T-helper 22 cell (primary cell): ENCODE results near the gene EFTUD2.
"Not testable (repeated sequence)": the region's sequence is repeated elsewhere in the genome, so short reads cannot be mapped to it uniquely, and the experiment has no call there.

Experiments
- DNase-seq: peaks from one replicate; pipeline ENCODE4 v3.0.0-alpha.2; 2020; ENCODE audit warnings: low read depth

EFTUD2 gene

DNA sequence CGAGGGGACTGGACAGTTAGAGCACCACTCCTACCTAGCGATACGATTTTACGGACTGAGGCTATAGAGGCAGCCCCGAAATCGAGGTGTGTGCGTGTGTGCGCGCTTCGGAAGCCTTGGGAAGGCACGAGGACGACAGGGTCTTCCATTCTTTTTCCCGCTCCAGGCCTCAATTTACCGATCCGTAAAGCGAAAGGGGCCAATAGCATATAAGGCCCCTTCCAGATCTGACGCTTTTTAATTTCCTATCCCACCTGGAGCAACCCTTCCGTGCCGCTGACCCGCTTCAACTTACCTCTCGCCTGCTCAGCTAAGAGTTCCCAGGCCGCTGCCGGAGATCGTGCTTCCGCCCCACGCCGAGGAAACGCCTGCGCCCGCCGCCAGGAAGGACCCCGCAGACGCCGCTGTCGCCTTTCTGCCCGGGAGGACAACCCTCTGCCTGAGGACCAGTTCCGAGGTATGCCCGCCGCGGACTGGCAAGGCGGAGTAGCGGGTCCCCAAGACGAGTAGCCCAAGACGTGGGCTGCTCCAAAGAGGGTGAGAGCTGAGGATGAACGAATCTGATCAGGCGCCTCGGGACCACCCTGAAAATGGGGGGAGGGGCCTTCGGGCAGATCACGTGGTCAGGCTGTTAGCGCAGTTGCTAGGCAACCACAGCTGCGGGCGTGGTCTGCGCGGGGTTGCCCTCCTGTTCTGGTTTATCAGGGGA is at the start of gene EFTUD2:
Gene EFTUD2, minus strand, starts transcription at position 372 of the 709 bp plus-strand sequence. CDS start 4,924 bp downstream, outside the sequence.
- DNase-seq: peak; percentile 85

- no peak for DNase-seq
These were observed 49.1 kb upstream of the EFTUD2 start for GRCh38 chr17:44948315-44948795.

DNA sequence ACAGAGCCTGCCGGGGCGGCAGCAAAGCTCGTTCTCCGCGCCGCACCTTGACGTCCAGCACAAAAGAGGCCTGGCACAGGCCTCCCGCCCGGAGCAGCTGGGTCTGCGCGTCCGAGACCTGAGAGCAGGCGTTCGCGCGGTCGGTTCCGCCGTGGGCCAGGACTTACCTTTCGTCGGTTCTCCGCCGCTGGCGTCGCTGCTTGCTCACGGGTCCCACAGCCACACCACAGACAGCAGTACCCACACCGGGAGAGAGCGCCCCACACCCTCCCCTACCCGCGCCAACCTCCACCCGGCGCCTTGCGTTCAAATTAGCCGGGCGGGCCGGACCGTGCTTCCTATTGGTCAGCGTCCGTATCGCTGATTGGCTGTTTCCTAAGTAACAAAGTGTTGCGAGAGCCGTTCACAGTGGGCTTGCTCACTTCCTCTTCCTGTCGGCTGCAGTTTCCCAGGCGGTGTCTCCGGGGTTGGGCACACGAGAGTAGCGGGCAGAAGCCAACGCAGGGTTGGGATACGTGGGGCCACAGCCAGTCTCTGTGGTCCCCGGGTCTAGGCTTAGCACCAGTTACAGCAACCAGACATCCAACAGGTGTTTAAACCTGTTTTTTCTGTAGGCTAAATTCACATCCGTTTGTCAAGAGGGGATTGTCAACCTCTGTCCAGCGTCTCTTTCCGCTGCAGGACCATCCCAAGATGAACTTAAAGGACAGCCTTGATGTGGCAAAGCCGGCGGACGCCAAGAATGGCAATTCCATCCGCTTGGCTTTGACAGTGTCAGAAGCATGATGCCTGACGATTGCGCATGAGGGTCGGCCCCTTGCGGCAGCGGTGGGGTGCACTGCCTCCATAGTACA is 48.4 kb upstream of the EFTUD2 start, which contains the start of gene KIF18B:
Gene KIF18B, minus strand, starts transcription at position 313 of the 854 bp plus-strand sequence. CDS start 11,429 bp downstream, outside the sequence.
- DNase-seq: peak; percentile 80

- not testable (repeated sequence) for DNase-seq
These were observed 46.4 kb upstream of the EFTUD2 start for GRCh38 chr17:44945652-44946051.

DNA sequence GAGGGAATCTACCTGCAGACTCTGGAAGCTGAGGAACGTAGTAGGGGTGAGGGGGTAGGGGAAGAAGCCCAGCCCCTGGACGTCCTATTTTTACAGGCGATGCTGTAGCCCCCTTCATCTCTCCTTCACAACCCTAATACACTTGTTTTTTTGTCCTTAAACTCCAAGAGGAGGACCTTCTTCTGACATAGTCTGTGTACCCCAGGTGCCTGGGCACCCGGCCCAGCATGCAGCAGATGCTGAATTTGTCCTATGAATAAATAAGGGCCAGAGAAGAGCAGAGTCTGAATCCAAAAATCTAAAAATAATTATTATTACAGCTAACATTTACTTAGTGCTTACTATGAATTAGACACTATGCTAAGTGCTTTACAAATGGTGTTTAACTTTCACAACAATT is 43.2 kb upstream of the EFTUD2 start:
- no peak for DNase-seq

- no peak for DNase-seq
These were observed 42.6 kb upstream of the EFTUD2 start for GRCh38 chr17:44941712-44942331.

DNA sequence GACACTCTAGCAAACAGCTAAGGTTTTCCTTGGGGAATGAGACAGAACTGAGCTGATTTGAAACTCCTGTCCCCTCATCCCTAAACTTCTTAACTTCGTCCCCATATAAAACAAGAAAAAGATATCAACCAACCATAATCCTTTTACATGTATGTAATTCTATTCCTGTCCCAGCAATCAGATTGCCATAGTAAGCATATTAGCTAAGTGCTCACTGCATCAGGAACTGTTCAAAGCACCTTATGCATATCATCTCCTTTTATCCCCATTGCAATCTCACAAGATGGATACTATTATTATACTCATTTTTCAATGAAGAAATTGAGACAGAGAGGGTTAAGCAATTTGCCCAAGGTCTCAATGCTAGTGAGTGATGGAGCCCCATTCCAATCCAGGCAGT is 41.5 kb upstream of the EFTUD2 start:
- DNase-seq: no peak

DNA sequence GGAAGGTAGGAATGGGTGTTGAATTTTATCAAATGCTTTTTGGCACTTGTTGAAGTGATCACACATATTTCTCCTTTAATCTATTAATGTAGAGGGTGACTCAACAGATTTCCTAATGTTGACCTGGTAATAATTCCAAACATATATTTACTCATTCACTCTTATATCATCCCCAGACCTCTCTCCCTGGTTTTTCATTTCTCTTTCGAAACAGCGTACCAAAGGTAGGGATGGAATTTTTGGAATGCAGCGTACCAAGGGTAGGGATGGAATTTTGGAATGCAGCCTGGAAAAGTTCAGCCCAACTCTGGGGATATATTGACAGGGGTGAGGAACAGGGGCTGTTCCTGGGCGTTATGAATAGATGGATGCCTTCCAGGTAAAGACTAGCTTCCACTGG is 41.1 kb upstream of the EFTUD2 start:
- DNase-seq: no peak

- DNase-seq: no peak
These were observed 35.9 kb upstream of the EFTUD2 start for GRCh38 chr17:44935116-44935515.

DNA sequence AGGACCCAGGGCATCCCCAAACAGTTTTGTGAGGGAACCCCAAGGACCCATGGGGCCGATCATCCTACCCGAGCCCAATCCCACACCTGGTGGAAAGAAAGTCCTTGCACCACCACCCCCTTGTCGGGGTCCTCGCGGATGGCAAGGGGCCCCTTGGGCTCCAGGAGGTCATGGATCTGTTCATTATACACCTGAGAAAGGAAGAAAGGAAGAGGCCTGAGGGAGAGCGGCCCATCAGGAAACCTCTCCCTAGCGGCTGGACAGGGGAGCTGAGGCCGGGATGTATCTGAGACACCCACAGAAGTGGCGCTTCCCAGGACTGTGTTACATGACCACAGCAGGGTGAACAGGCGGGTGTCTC is 35.5 kb upstream of the EFTUD2 start:
- no peak for DNase-seq

- DNase-seq: no peak
These were observed 34.8 kb upstream of the EFTUD2 start for GRCh38 chr17:44933824-44934744.

- no peak for DNase-seq
These were observed 33.5 kb upstream of the EFTUD2 start for GRCh38 chr17:44932787-44933097.

DNA sequence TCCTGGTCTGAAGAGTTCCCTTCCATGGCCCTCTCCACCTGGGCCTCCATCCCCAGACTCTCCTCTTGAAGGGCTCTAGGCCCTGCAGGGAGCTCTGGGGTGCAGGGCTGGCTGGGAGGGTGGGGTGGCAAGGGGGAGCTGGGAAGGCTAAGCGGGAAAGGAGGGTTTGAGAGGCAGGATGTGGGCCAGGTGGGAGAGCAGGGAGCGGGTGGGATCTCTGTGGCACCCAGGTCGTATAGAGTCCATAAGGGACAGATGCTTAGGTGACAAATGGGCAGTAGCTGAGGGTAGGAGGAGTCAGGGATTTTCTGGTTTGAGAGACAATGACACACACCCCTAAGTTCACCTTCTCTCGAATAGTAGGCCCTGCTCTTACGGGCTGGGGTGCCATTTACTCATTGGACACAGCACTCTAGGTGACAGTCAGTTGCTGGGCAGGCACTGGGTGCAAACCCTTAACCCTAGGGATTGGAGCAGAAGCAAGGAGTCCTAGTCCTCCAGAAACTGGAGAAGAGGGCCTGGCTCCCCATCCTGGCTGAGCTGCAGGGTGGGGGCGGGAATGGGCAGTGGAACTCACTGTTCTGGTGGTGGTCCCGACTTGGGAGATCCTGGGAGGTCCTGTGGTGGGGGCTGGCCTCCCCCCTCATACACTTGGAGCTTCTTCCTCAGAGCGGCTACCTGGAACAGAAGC is 33.0 kb upstream of the EFTUD2 start:
- DNase-seq: no peak

DNA sequence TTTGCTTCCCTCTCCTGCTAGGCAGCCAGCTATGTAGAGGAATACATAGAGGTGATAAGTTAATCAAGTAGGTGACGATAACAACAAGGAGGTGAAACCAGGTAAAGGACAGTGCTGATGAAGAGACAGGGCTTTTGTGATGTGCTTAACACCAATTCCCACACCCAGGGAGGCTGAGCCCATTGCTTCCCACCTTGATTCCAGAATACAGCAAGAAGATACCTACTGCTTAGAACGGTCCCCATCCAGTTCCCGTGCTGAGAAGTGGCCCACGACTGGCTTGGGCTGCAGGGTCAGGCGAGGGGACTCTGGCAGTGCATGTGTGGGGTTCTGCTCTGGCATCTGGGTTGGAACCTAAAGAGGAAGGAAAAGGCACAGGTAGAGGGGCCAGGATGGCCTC is 32.1 kb upstream of the EFTUD2 start:
- no peak for DNase-seq

DNA sequence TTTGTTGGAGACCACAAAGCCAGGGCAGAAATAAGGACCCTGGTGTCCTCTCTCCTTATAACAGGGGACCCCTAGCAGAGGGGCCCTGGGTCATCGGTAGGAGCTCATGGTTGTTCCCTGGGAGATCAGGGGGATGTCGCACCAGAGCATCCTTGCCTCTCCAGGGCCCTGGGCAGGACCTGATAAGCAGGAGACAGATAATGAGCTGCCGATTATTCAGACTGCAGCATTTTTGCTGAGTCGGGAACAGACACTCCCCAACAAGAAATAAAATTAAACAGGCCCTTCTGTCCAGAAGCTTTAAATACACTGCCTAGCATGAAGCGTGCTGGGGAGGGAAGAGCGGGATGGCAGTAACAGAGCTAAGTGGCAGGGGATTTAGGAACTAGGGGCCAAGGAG is 31.4 kb upstream of the EFTUD2 start:
- DNase-seq: no peak

- DNase-seq: no peak
These were observed 29.9 kb upstream of the EFTUD2 start for GRCh38 chr17:44928950-44929720.

GRCh38 chr17:44928136-44928535 is 28.9 kb upstream of the EFTUD2 start:
- no peak for DNase-seq

DNA sequence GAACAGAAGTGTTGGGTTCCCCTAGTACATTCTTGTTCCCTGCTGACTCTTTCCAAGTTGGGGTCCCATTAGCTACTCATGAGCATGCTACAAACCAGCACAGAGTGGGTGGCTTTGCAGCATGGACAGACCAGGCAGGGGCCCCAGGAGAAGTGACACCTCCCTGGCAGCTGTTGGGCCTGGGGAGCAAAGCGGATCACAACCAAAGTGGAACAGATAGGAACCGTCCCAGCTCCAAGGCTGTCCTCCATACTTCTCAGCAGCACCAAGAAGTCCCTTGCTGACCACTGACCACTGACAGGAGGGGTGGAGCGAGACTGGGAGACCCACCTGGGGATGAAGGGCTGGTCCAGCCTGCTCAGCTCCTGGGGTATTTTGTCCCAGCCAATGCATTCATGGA is 28.5 kb upstream of the EFTUD2 start:
- DNase-seq: no peak

- no peak for DNase-seq
These were observed 27.7 kb upstream of the EFTUD2 start for GRCh38 chr17:44926821-44927525.
